Esophagus squamous epithelium (tissue), 5 donors: ENCODE measurements around the gene NR6A1. TPM values are rescaled to one million over a fixed set of nuclear protein-coding genes. Genes with fewer than 3 reads are reported as not detected.

Experiments
- DNase-seq: peaks from one replicate; lab custom pipeline; 2025; lab: John Stamatoyannopoulos, UW
- H3K27ac ChIP-seq, 4 donors: fragments of 200-600 bp; sonication (generic); one replicate each; pipeline ENCODE4 v1.5.1; 2016 to 2019; ENCODE audit warnings: mild to moderate bottlenecking in 1 of 4
- H3K27me3 ChIP-seq, 4 donors: fragments of 200-600 bp; sonication (generic); 1 replicate in 3 of 4; 2 replicates in 1 of 4; pipeline versions ENCODE4 v1.5.1 to v1.6.0; 2017 to 2021; ENCODE audit warnings: antibody characterized with exemption in 1 of 4
- H3K36me3 ChIP-seq, 3 donors: fragments of 200-600 bp; sonication (generic); one replicate each; pipeline ENCODE4 v1.5.1; 2016 to 2019
- H3K4me1 ChIP-seq, 3 donors: fragments of 200-600 bp; sonication (generic); one replicate each; pipeline ENCODE4 v1.5.1; 2017 to 2019
- H3K4me3 ChIP-seq, 4 donors: fragments of 200-600 bp; sonication (generic); 1 replicate in 3 of 4; 2 replicates in 1 of 4; pipeline ENCODE4 v1.5.1; 2016 to 2019; ENCODE audit warnings: mild to moderate bottlenecking in 2 of 4, moderate library complexity in 1 of 4
- H3K9me3 ChIP-seq, 3 donors: fragments of 200-600 bp; sonication (generic); one replicate each; pipeline ENCODE4 v1.5.1; 2016 to 2019
- POLR2A ChIP-seq, 4 donors: fragments of 450-650 bp; IDR thresholded peaks; one replicate each; pipeline ENCODE4 v1.6.1; 2017; ENCODE audit warnings: antibody characterized with exemption in 4 of 4, mild to moderate bottlenecking in 4 of 4, moderate library complexity in 3 of 4
- WGBS, 2 donors: methylation state at CpG; one replicate each; pipeline ENCODE4 v1.1.5; 2018; 5-methylcytosine and 5-hydroxymethylcytosine counted together
- intact Hi-C: fragments of 100-400 bp; cut with DNase I; formaldehyde crosslinking; loops from one replicate; pipeline ENCODE4 v1.15.0; 2022
- total RNA-seq, 4 donors: library from RNA; depleted of rRNA; stranded (reverse); fragments of >200 nt; gene quantifications; one replicate each; pipeline ENCODE4 v1.1.0, GENCODE V29; 2016
- TF ChIP-seq, protein P1 (sequence below), 6 experiments: fragments of 450-650 bp in 4 of 6; fragments of 200-600 bp in 2 of 6; sonication (generic) in 2 of 6; IDR thresholded peaks; one replicate each; pipeline ENCODE4 v1.5.1; 2016 to 2019; ENCODE audit warnings: antibody characterized with exemption in 6 of 6, mild to moderate bottlenecking in 4 of 6, moderate library complexity in 4 of 6
- donor health status: DM: yes; HTN: yes; CAD: no.

The NR6A1 gene
- total RNA-seq, 4 donors from 2014 or later, result 1.9 to 4.0 (median 2.7) TPM

DNA sequence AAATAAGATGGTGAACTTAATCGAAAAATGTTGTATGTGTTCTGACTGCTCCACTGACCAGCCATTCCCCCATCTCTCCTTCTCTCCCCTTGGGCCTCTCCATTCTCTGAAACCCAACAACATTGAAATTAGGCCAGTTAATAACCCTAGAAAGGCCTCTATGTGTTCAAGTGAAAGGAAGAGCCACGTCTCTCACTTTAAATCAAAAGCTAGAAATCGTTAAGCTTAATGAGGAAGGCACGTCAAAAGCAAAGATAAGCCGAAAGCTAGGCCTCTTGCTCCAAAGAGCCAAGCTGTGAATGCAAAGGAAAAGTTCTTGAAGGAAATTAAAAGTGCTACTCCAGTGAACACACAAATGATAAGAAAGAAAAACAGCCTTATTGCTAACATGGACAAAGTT is 186.5 kb downstream of the NR6A1 start:
- no peak for DNase-seq
- Histone ChIP-seq H3K4me3 (no peak overlapping the region), H3K36me3 (no peaks in the 10 kb centered on the region), H3K27me3 (no peaks in the 10 kb centered on the region), H3K27ac (no peak overlapping the region), H3K9me3 (no peaks in the 10 kb centered on the region), H3K4me1 (no peaks in the 10 kb centered on the region)
- WGBS, 2 donors, result 87 to 88% methylated on average over 1 to 5 of the region's 5 CpGs
- TF ChIP-seq POLR2A (IDR thresholded peaks at IDR 0.05), result no peak
- TF ChIP-seq, protein P1, sequence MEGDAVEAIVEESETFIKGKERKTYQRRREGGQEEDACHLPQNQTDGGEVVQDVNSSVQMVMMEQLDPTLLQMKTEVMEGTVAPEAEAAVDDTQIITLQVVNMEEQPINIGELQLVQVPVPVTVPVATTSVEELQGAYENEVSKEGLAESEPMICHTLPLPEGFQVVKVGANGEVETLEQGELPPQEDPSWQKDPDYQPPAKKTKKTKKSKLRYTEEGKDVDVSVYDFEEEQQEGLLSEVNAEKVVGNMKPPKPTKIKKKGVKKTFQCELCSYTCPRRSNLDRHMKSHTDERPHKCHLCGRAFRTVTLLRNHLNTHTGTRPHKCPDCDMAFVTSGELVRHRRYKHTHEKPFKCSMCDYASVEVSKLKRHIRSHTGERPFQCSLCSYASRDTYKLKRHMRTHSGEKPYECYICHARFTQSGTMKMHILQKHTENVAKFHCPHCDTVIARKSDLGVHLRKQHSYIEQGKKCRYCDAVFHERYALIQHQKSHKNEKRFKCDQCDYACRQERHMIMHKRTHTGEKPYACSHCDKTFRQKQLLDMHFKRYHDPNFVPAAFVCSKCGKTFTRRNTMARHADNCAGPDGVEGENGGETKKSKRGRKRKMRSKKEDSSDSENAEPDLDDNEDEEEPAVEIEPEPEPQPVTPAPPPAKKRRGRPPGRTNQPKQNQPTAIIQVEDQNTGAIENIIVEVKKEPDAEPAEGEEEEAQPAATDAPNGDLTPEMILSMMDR (IDR thresholded peaks at IDR 0.05), result no peak
- intact Hi-C loops, result no loop called here

DNA sequence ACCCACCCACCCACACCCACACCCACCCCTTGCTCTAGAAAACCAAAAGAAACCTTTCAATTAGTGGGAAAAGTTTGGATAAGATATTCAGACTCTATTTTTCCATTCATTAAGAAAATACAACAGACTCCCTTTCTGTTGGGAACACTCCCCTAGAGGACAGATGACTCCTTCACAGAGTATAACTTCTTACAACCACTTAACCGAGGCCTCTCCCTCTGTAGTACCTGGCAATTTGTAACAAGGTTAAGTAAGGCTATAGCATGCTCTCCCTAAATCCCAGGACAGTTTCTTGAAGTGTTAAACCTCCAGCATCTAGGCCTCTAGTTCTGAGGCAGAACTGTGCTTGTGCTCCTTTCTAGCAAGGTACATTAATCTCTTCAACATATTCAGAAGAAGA is 188.0 kb downstream of the NR6A1 start:
- Histone ChIP-seq H3K27ac (no peak overlapping the region), H3K4me1 (no peaks in the 10 kb centered on the region), H3K36me3 (no peaks in the 10 kb centered on the region), H3K27me3 (no peaks in the 10 kb centered on the region), H3K4me3 (no peak overlapping the region), H3K9me3 (no peaks in the 10 kb centered on the region)
- intact Hi-C loops, result no loop called here
- DNase-seq, result no peak
- WGBS, 2 donors, result 50 to 60% methylated on average over 1 of the region's 1 CpG
- TF ChIP-seq POLR2A (IDR thresholded peaks at IDR 0.05), result no peak
- TF ChIP-seq, protein P1 (IDR thresholded peaks at IDR 0.05), result no peak

DNA sequence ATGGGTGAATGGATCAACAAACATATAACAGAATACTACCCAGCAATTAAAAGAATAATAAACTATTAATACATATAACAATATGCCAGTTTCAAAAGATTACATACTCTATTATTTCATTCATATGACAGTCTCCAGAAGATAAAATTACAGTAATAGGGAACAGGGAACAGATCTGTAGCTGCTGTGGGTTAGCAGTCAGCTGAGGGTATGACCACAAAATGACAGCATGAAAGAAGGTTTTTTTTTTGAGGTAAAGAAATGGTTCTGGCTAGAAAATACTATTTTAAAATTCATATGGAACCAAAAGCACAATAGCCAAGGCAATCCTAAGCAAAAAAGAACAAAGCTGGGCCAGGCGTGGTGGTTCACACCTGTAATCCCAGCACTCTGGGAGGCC is 190.9 kb downstream of the NR6A1 start:
- Histone ChIP-seq H3K9me3 (no peaks in the 10 kb centered on the region), H3K4me3 (no peak overlapping the region), H3K27me3 (no peaks in the 10 kb centered on the region), H3K4me1 (no peaks in the 10 kb centered on the region), H3K36me3 (no peaks in the 10 kb centered on the region), H3K27ac (no peak overlapping the region)
- intact Hi-C loops, result no loop called here
- no peak for DNase-seq
- WGBS, 2 donors, result 83 to 100% methylated on average over 1 of the region's 1 CpG
- TF ChIP-seq, protein P1 (IDR thresholded peaks at IDR 0.05), result no peak
- TF ChIP-seq POLR2A (IDR thresholded peaks at IDR 0.05), result no peak

DNA sequence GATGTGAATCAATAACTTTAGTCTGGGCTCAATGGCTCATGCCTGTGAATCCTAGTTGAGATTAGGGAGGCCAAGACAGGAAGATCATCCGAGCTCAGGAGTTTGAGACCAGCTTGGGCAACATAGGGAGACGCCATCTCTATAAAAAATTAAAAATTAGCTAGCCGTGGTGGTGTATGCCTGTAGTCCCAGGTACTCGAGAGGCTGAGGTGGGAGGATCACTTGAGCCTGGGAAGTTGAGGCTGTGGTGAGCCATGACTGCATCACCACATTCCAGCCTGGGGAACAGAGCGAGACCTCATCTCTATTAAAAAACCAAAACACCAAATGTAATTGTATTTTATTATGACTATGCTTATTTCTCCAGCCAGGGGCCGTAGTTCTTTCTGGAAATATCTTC is 194.4 kb downstream of the NR6A1 start:
- no peak overlapping the region for H3K4me3 ChIP-seq
- TF ChIP-seq POLR2A (IDR thresholded peaks at IDR 0.05), result no peak
- TF ChIP-seq, protein P1 (IDR thresholded peaks at IDR 0.05), result no peak
- H3K9me3 ChIP-seq, result no peaks in the 10 kb centered on the region
- H3K27ac ChIP-seq, result no peak overlapping the region
- 90 to 93% methylated on average over 6 of the region's 6 CpGs for WGBS, 2 donors
- intact Hi-C loops, result no loop called here
- DNase-seq, result no peak
- H3K4me1 ChIP-seq, result no peaks in the 10 kb centered on the region
- H3K27me3 ChIP-seq, result no peaks in the 10 kb centered on the region
- H3K36me3 ChIP-seq, result no peaks in the 10 kb centered on the region

DNA sequence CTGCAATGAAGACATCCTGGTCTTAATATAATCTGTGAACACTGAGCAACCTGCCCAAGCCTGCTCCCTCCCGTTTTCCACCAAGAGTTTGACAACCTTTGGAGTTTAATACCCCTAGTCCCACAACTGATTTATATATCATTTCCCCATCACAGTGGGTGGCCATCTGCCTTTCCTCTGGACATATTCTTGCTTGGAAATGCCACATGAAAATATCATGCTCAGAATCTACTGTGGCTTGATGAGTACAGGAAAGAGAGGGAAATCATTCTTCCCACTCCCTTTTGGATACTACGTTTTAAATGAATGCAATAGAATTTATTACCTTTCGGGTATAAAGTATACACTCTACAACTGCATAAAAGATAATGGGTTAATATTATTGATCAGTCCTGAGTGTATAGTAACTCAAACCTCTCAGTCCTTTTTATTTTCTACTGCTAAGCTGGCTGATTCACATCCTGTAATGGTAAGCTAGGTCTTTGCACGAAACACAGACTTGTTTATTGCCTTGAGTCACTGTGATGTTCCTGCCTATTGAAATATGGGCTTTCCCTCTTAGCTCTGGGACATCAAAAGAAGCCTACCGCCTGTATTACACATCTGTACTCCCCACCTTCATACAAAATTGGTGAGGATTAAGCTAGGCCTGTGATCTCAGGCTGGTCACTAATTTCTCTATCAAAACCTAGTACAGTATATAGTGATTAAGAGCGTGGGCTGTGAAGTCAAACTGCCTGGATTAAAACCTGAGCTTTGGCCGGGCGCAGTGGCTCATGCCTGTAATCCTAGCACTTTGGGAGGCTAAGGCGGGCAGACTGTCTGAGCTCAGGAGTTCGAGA is 196.4 kb downstream of the NR6A1 start:
- Histone ChIP-seq H3K9me3 (no peaks in the 10 kb centered on the region), H3K27ac (no peak overlapping the region), H3K4me1 (peaks cover 0 to 7% (median 0%) of the 10 kb centered on the region in 3 donors), H3K27me3 (no peaks in the 10 kb centered on the region), H3K36me3 (no peaks in the 10 kb centered on the region), H3K4me3 (no peak overlapping the region)
- no peak for TF ChIP-seq POLR2A (IDR thresholded peaks at IDR 0.05)
- TF ChIP-seq, protein P1 (IDR thresholded peaks at IDR 0.05), result no peak
- WGBS, 2 donors, result 55 to 59% methylated on average over 5 of the region's 10 CpGs
- DNase-seq, result no peak
- intact Hi-C loops, result no loop called here
